Heart right ventricle (tissue), 16 donors: ENCODE data around the gene PARP11. TPM values are rescaled to one million over a fixed set of nuclear protein-coding genes. Genes with fewer than 3 reads are reported as not detected.

Source experiments
- ATAC-seq, 8 donors: fragments of 200-7000 bp; cut with Tn5 transposase; one replicate each; pipeline ENCODE4 v1.9.1; 2020; ENCODE audit warnings: mild to moderate bottlenecking in 8 of 8, moderate library complexity in 8 of 8, moderate number of reproducible peaks in 1 of 8
- DNase-seq, 2 donors: peaks; one replicate each; pipeline ENCODE4 v3.0.0-alpha.2; 2020
- H3K27ac ChIP-seq, 10 donors: fragments of 200-600 bp; sonication (generic) in 2 of 10; one replicate each; pipeline versions ENCODE4 v1.5.0 to v1.8.0; 2020 to 2022; ENCODE audit warnings: mild to moderate bottlenecking in 3 of 10
- H3K27me3 ChIP-seq, 7 donors: fragments of 200-600 bp; one replicate each; pipeline ENCODE4 v1.8.0; 2021 to 2022; ENCODE audit warnings: mild to moderate bottlenecking in 2 of 7
- H3K36me3 ChIP-seq, 9 donors: fragments of 200-600 bp; sonication (generic) in 1 of 9; one replicate each; pipeline versions ENCODE4 v1.5.0 to v1.8.0; 2020 to 2022; ENCODE audit warnings: mild to moderate bottlenecking in 2 of 9
- H3K4me1 ChIP-seq, 9 donors: fragments of 200-600 bp; sonication (generic) in 1 of 9; one replicate each; pipeline versions ENCODE4 v1.5.0 to v1.8.0; 2020 to 2022; ENCODE audit warnings: mild to moderate bottlenecking in 4 of 9
- H3K4me3 ChIP-seq, 10 donors: fragments of 200-600 bp; sonication (generic) in 2 of 10; one replicate each; pipeline versions ENCODE4 v1.5.0 to v1.8.0; 2020 to 2022; ENCODE audit warnings: mild to moderate bottlenecking in 7 of 10, moderate library complexity in 2 of 10
- H3K9me3 ChIP-seq, 11 donors: fragments of 200-600 bp in 10 of 11; sonication (generic) in 2 of 11; one replicate each; pipeline versions ENCODE4 v1.5.0 to v1.8.0; 2013 to 2022; ENCODE audit warnings: mild to moderate bottlenecking in 2 of 11, control low read depth in 1 of 11, moderate library complexity in 1 of 11
- CTCF ChIP-seq, 9 donors: fragments of 200-600 bp; sonication (generic) in 2 of 9; IDR thresholded peaks; one replicate each; pipeline versions ENCODE4 v1.5.0 to v1.8.0; 2021 to 2022; ENCODE audit warnings: antibody characterized with exemption in 9 of 9, mild to moderate bottlenecking in 5 of 9, moderate library complexity in 1 of 9
- WGBS, 2 donors: extraction: QIAGEN DNeasy Blood & Tissue Kit; methylation state at CpG; one replicate each; pipeline ENCODE4 v1.1.7; 2013; ENCODE audit warnings: inconsistent platforms in 1 of 2; 5-methylcytosine and 5-hydroxymethylcytosine counted together
- intact Hi-C, 10 donors: fragments of 100-400 bp; cut with DNase I; formaldehyde crosslinking; loops; one replicate each; pipeline versions ENCODE4 v1.11.1 to v1.14.2; 2022
- polyA plus RNA-seq, 2 donors: library from polyadenylated mRNA; stranded (reverse); fragments of 200-250 nt; gene quantifications; one replicate each; pipeline ENCODE4 v1.2.3, GENCODE V29; 2013
- total RNA-seq, 10 donors: library from RNA; stranded (reverse); fragmentation: NEBNext Ultra II Directional in 3 of 10; extraction: Animal tissue kit (Norgen Biotek cat#: 25700) in 3 of 10; gene quantifications; one replicate each; pipeline versions ENCODE4 v1.2.1 to v1.2.4, GENCODE V29; 2021 to 2023
- donor health status: Arrhythmogenic right ventricular cardiomyopathy.
- donor health status: ischemic (EF 13 %, LVEDD 7.1; RV severe dilation, severe dysfunction).
- donor health status: healthy with polysubstance abuse.
- donor health status: DM: no; HTN: yes; CAD: no.
- donor health status: DM: no; HTN: no; CAD: no.
- donor health status: ischemic (EF 25% LVEDD 6.9; RV normal size, moderate dysfunction).
- donor health status: ischemic (EF 25% LVEDD 5.7; RV mildly dilated, moderate dysfunction).
- donor health status: healthy.
- donor health status: DM: yes; HTN: yes; CAD: no.
- donor health status: Ischemic cardiomyopathy.
- donor health status: ischemic (EF 35%, LVEDD 5.7; RV mildly dilated, moderate dysfunction).
- donor health status: nonischemic (EF 11% LVEDD 7.7; RV severe dilation, severe dysfunction).
- donor health status: DM: yes; HTN: yes; CAD: no.
- donor health status: PGD.
- donor health status: ischemic (EF 29% LVEDD 5.4; RV normal size, mild dysfunction).
- donor health status: nonischemic (EF 23%, LVEDD 6.1; RV moderate dilation, normal function).

PARP11 gene
- total and polyA plus RNA-seq, 12 donors: 1.5 to 7.5 (median 5.0) TPM

DNA sequence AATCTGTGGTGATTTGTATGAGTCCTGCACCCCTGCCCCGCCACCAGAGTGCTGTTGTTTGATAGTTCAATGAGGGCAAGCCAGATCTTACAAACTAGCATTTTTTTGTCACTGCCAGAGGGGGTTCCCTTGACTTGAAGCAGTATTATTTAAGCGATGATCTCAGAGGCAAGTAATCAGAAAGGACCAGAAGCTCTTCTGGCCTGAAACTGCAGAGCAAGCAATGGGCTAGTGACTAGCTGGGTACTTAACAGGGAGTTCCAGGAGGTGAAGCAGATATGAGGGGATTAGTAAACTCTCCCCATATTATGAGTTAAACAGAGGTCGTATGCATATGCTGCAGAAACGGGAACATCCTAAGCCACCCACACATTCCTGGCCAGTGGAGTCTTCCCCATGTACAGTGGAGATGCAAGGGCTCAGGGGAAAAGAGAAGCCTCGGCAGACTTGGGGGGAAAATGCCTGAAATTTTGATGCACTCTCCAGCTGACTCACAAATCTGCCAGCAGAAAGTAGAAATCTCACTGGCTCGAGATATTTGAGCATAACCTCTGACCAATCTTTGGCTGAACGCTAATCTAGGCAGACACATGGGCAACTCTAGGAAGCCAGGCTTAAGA is 112.0 kb downstream of the PARP11 start:
- intact Hi-C loops: no loop called here
- WGBS, 2 donors: 48 to 66% methylated on average over 7 of the region's 7 CpGs
- Histone ChIP-seq H3K4me1 (peaks cover 0 to 11% (median 7%) of the 10 kb centered on the region in 9 donors), H3K27ac (no peak overlapping the region), H3K36me3 (no peaks in the 10 kb centered on the region), H3K27me3 (no peaks in the 10 kb centered on the region), H3K9me3 (no peaks in the 10 kb centered on the region), H3K4me3 (no peak overlapping the region)
- DNase-seq (no peak), ATAC-seq (no peak)
- TF ChIP-seq CTCF (IDR thresholded peaks at IDR 0.05): no peak

GRCh38 chr12:3759878-3760277 is 113.3 kb downstream of the PARP11 start:
- no peak for TF ChIP-seq CTCF (IDR thresholded peaks at IDR 0.05)

More at GRCh38 chr12:3759878-3760277, 113.3 kb downstream of the PARP11 start:
- Histone ChIP-seq H3K36me3 (no peaks in the 10 kb centered on the region), H3K27ac (no peak overlapping the region), H3K27me3 (no peaks in the 10 kb centered on the region), H3K9me3 (no peaks in the 10 kb centered on the region), H3K4me3 (no peak overlapping the region), H3K4me1 (peaks cover 0 to 13% (median 7%) of the 10 kb centered on the region in 9 donors)
- 51 to 68% methylated on average over 2 of the region's 2 CpGs for WGBS, 2 donors
- ATAC-seq (no peak), DNase-seq (no peak)
- intact Hi-C loops: no loop called here

Other genes starting within 250 kb of the PARP11 start
- 10 to 100 TPM in 1 of 10 donors, 1 to 10 TPM in 9; 2.4 to 10.4 (median 5.0) TPM for gene CRACR2A, start 120.3 kb downstream of the PARP11 start, total RNA-seq
- 1 to 10 TPM in 1 of 2 donors, under 1 TPM in 1; 0.64 to 3.4 TPM for gene CRACR2A, start 120.3 kb downstream of the PARP11 start, polyA plus RNA-seq